HG03097 (cell line): Measurements from ENCODE around the gene KIFC1.
"Not testable (repeated sequence)": the region's sequence is repeated elsewhere in the genome, so short reads cannot be mapped to it uniquely, and the experiment has no call there.

Experiments
- ATAC-seq: cut with Tn5 transposase; IDR thresholded peaks from one replicate; pipeline ENCODE4 v1.9.1; 2021; ENCODE audit not compliant: unreplicated experiment, low FRiP score

Gene KIFC1

GRCh38 chr6:33373960-33374910, 17.4 kb upstream of the KIFC1 start:
- no peak for ATAC-seq

DNA sequence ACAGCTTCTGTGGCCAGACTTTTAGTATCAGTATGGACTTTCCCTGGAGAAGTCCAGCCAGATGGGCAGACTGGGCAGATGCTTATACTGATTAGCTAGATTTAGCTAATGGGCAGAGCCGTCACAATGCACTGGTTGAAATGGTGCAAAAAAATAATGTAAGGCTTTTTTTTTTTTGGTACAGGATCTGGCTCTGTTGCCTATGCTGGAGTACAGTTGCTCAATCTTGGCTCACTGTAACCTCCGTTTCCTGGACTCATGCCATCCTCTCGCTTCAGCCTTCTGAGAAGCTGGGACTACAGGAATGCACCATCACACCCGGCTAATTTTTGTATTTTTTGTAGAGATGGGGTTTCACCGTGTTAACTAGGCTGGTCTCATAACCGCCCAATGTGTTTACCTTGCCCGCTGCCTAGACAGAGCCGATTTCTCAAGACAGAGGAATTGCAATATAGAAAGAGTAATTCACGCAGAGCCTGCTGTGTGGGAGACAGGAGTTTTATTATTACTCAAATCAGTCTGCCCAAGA, 16.4 kb upstream of the KIFC1 start:
- no peak for ATAC-seq

- no peak for ATAC-seq
These were observed 14.5 kb upstream of the KIFC1 start for GRCh38 chr6:33377171-33377570.

- ATAC-seq = not testable (repeated sequence)
These were observed 12.4 kb upstream of the KIFC1 start for GRCh38 chr6:33379184-33379583.

DNA sequence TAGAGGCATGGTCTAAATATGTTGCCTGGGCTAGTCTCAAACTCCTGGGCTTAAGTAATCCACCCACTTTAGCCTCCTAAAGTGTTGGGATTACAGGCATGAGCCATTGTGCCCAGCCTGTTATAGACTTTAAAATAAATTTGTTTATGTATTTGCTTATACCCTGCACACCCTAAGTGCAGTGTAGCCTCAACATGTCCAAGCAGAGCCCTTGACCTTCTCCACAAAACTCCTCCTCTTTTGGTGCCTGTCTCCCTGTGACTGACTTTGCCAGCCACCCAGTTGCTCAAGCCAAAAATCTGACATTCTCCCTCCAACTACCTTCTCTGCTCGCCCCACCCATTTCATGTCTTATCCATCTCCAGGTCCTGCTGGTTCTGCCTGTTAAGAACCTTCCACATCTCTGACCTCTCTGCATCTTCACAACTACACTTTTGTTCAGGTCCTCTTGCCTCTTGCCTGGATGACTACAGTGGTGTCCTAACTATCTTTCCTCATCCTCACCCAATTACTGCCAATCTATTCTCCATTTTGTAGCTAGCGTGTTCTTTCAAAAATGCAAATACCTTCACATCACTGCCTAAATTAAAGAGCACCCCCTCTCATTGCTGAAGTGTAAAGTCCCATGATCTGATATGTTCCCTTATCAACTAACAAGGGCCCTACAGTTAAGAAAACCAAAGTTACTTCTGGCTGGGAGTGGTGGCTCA, 11.2 kb upstream of the KIFC1 start:
- no peak for ATAC-seq

DNA sequence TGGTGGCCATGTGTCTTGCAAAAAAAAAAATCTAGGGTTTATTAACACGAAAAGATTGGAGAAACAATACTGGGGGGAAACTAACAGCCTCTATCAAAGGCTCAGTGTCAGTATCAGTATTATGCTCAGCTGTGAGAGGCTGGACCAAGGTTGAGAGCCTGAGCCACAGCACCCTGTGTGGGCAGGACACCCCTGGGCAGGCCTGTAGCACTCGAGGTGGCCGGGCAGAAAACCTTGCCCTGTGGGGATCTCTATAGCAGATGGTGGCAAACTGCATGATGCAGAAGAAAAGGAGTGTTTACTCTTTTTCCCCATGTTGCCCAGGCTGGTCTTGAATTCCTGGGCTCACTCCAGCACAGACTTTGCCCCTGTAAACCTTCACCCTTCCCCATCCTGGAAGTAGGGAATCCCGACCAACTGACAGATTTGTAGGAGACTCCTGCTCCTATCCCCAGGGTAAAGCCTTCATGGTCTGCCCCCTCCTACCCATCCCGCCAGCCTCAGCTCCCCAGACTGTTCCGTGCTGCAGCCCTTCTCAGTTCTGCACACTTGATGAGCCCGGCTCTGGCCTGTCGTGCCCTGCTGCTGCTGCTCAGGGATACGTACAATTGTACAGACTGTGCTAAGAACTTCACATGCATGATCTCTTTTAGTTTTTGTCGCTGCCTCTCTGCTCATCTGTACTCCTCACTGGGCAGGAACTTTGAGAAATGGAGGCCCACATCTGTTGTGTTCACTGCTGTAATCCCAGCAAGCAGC, 8.0 kb upstream of the KIFC1 start:
- ATAC-seq = no peak

DNA sequence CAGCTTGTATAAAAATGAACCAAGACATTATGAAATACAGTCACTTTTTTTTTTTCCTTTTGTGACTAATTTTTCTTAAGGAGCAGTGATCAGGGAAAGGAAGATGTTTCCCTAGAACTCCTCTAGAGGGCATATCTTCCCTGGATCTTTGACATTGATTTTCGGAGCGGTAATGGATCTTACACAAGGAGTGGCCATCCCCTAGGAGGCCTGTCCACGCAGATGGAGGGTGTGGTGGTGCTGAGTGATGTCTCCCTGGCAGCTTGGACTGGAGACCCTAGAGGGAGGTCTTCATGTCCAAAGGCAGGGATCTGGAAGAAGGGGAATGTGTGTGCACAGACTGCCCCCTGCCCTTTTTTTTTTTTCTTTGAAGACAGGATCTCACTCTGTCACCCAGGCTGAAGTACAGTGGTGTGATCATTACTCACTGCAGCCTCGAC, 7.0 kb upstream of the KIFC1 start:
- no peak for ATAC-seq

DNA sequence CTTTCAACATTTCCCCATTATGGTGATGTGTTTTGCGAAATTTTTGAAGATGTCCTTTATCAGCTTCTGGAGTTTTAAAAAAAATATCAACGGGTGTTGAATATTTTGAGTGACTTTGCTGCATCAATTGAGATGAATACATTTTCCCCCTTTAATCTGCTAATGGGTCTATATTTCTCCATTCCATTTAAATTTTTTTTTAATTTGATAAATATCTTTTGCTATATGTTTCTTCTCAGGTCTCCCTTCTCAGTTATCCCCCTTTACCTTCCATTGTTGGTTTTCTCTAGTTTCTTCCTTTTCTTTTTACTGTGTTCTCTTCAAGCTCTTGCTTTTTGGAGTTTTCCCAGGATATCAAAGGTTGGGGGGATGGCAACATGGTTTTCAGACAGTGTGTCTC, 1.4 kb upstream of the KIFC1 start:
- no peak for ATAC-seq

- ATAC-seq = no peak
These were observed 801 bp upstream of the KIFC1 start for GRCh38 chr6:33390767-33391277.

- no peak for ATAC-seq
These were observed 435 bp downstream of the KIFC1 start for GRCh38 chr6:33391922-33392594.

DNA sequence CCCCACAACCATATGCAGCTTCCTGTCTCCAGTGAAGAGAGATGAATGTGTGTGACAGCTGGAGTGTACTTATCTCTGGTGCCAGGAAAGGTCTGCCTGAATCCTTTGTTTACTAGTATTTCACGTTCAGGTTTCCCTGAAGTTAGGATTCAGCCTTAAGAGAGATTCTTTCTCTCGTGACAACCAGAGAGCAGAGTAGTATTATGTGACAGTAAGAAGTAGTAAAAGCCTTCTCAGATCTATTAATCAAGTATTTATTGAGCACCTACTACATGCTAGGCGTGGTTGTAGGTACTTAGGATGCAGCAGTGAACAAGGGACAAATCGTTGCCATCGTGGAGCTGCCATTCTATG, 949 bp downstream of the KIFC1 start:
- no peak for ATAC-seq

GRCh38 chr6:33392979-33393378, 1.4 kb downstream of the KIFC1 start:
- no peak for ATAC-seq

DNA sequence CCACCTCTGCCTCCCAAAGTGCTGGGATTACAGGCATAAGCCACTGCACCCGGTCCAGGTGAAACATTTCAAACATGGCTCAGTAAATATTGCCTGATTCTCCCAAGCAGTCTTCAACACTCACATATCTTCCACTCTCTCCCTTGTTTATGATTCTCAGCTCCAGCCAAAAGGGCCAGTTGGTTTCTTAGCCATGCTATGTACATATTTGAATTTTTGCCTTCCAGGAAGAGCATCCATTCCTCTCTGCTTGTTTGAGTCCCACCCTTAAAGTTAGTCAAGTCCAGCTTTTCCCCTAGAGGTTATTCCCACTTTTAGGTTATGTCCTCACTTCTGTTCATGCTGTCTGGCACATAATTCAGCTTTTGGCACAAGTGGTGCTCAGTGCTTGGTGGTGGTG, 5.9 kb downstream of the KIFC1 start:
- ATAC-seq = no peak

DNA sequence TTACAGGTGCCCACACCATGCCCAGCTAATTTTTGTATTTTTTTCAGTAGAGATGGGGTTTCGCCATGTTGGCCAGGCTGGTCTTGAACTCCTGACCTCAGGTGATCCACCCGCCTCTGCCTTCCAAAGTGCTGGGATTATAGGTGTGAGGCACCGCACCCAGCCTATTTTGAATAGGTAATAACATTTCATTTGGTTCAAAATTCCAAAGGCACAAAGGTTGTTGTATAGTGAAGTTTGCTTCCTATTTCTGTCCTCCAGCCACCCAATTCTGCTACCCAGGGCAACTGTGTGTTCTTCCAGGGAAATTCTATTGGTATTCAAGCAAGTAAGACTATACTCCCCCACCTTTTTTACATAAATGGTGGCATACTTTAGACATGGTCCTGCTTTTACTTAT, 7.0 kb downstream of the KIFC1 start:
- not testable (repeated sequence) for ATAC-seq

DNA sequence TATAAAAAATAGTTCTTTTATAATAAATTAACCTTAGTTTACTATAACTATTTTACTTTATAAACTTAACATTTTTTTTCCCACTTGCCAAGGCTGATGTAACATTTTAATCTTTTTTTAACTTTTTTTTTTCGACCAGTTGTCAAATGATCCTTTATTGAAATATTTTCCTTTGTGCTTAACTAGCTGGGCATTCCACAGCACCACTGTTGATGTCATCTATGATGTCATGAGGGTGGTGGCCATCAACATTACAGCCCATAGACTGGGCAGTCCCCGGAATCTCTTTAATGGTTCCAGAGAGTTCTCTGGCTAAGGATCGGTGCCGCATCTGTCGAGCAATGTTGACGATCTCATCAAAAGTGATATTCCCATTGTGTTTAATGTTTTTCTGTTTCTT, 8.3 kb downstream of the KIFC1 start:
- ATAC-seq = not testable (repeated sequence)

DNA sequence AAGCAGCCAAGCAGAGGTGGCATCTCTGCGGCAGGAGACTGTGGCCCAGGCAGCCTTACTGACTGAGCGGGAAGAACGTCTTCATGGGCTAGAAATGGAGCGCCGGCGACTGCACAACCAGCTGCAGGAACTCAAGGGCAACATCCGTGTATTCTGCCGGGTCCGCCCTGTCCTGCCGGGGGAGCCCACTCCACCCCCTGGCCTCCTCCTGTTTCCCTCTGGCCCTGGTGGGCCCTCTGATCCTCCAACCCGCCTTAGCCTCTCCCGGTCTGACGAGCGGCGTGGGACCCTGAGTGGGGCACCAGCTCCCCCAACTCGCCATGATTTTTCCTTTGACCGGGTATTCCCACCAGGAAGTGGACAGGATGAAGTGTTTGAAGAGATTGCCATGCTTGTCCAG, 13.3 kb downstream of the KIFC1 start:
- no peak for ATAC-seq

- no peak for ATAC-seq
These were observed 13.8 kb downstream of the KIFC1 start for GRCh38 chr6:33405386-33405940.

GRCh38 chr6:33406126-33406525, 14.5 kb downstream of the KIFC1 start:
- no peak for ATAC-seq

DNA sequence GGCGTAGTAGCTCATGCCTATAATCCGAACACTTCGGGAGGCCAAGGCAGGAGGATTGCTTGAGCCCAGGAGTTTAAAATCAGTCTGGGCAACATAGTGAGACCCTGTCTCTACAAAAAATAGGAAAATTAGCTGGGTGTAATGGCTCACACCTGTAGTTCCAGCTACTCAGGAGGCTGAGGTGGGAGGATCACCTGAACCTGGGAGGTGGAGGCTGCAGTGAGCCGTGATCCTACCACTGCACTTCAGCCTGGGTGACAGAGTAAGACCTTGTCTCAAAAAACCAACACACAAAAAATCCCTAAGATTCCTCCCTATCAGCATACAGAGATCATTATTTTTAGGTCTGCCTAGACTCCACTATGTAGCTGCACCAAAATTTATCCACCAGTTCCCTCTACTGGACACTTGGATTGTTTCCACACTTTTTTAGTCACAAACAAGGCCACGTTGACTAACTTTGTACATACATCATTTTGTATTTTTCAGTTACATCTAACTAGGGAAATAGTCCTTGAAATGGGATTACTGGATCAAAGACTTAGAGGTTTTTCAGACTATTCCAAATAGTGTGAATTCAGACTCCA, 15.6 kb downstream of the KIFC1 start:
- no peak for ATAC-seq
